K562 (cell line): ENCODE results near the gene CAST. TPM values are rescaled to one million over a fixed set of nuclear protein-coding genes. Genes with fewer than 3 reads are reported as not detected.

Experiments used
- ATAC-seq: fragments of 200-7000 bp; cut with Tn5 transposase; 3 replicates; pipeline ENCODE4 v1.9.1; 2020; ENCODE audit warnings: moderate library complexity
- BruUV-seq: library from RNA; stranded (reverse); fragments of 400-500 nt; replicated peaks from 2 replicates; lab custom pipeline; 2021; lab: Mats Ljungman, UMichigan
- CTCF ChIA-PET: fragments of 300-600 bp; formaldehyde crosslinking; extraction: SDS; loops from one replicate; lab custom pipeline; 2021; ENCODE audit warnings: low intra/inter-chr PET ratio; lab: Yijun Ruan, JAX
- POLR2A ChIA-PET: fragments of 300-600, 350-650 bp; sonication (Branson Sonifier 250); formaldehyde crosslinking; extraction: SDS; loops from one replicate; lab custom pipeline; 2021; ENCODE audit warnings: antibody characterized with exemption, inconsistent platforms; lab: Yijun Ruan, JAX
- DNase-seq, 4 experiments: peaks; one replicate each; pipeline versions ENCODE4 v3.0.0 to v3.0.0-alpha.2; 2011 to 2018; ENCODE audit warnings: low spot score in 3 of 4, mixed read lengths in 3 of 4; ENCODE audit errors: extremely low read depth in 1 of 4
- FAIRE-seq: peaks from 2 replicates; lab custom pipeline; 2011; peaks lifted over from hg19 to GRCh38; lab: Jason Lieb, UNC
- H2AFZ ChIP-seq: 2 replicates; pipeline ENCODE4 v1.6.0; 2011; ENCODE audit warnings: low read depth, low read length, control low read depth, inconsistent platforms
- H3K27ac ChIP-seq: fragments of 200-600 bp; 3 replicates; pipeline ENCODE4 v1.8.0; 2011; ENCODE audit warnings: low read depth, mild to moderate bottlenecking, control low read depth, inconsistent platforms, low read length, moderate library complexity, mixed read lengths; ENCODE audit errors: extremely low read depth
- H3K27me3 ChIP-seq, 2 experiments: fragments of 300-600 bp in 1 of 2; 2 replicates in 1 of 2; 3 replicates in 1 of 2; pipeline versions ENCODE4 v1.6.0 to v1.8.0; 2011; ENCODE audit warnings: inconsistent platforms in 2 of 2, low read length in 2 of 2, mild to moderate bottlenecking in 1 of 2, mixed read lengths in 1 of 2, moderate library complexity in 1 of 2; ENCODE audit not compliant: control insufficient read depth in 2 of 2, insufficient read depth in 2 of 2
- H3K36me3 ChIP-seq: fragments of 300-600 bp; 3 replicates; pipeline ENCODE4 v1.8.0; 2011; ENCODE audit warnings: mild to moderate bottlenecking, low read length, inconsistent platforms; ENCODE audit not compliant: control insufficient read depth, insufficient read depth
- H3K4me1 ChIP-seq, 2 experiments: fragments of 200-600 bp in 1 of 2; replicated peaks in 1 of 2; 2 replicates in 1 of 2; 3 replicates in 1 of 2; pipeline versions ENCODE4 v1.5.1 to v1.8.0; 2011; ENCODE audit warnings: inconsistent platforms in 2 of 2, low read length in 2 of 2, mild to moderate bottlenecking in 1 of 2, mixed read lengths in 1 of 2, moderate library complexity in 1 of 2; ENCODE audit not compliant: control insufficient read depth in 2 of 2, insufficient read depth in 2 of 2
- H3K4me2 ChIP-seq: 2 replicates; pipeline ENCODE4 v1.6.1; 2011; ENCODE audit warnings: low read length, control low read depth, inconsistent platforms, mixed read lengths; ENCODE audit not compliant: insufficient read depth
- H3K4me3 ChIP-seq: fragments of 200-600 bp; sonication (generic), shearing (Covaris generic); 2 replicates; pipeline ENCODE4 v1.5.1; 2016; ENCODE audit warnings: control low read depth, inconsistent platforms
- H3K79me2 ChIP-seq: fragments of 200-600 bp; 3 replicates; pipeline ENCODE4 v1.8.0; 2011; ENCODE audit warnings: low read length, inconsistent platforms; ENCODE audit not compliant: control insufficient read depth, insufficient read depth
- H3K9ac ChIP-seq, 2 experiments: 2 replicates each; pipeline versions ENCODE4 v1.6.0 to v1.6.1; 2011; ENCODE audit warnings: low read depth in 2 of 2, low read length in 2 of 2, control low read depth in 1 of 2, inconsistent platforms in 1 of 2, mild to moderate bottlenecking in 1 of 2, mixed read lengths in 1 of 2; ENCODE audit not compliant: insufficient read depth in 1 of 2
- H3K9me1 ChIP-seq: one replicate; pipeline ENCODE4 v1.6.0; 2011; ENCODE audit warnings: inconsistent platforms, mild to moderate bottlenecking, low read length, moderate library complexity; ENCODE audit not compliant: control insufficient read depth, insufficient read depth
- H3K9me3 ChIP-seq: replicated peaks from 2 replicates; pipeline ENCODE4 v1.5.1; 2011; ENCODE audit warnings: low read depth, low read length, inconsistent platforms; ENCODE audit not compliant: control insufficient read depth, insufficient read depth
- H4K20me1 ChIP-seq: replicated peaks from 2 replicates; pipeline ENCODE4 v1.6.1; 2011; ENCODE audit warnings: low read length, inconsistent platforms, mixed read lengths; ENCODE audit not compliant: control insufficient read depth, insufficient read depth
- ARID1B ChIP-seq: fragments of 450-650 bp; IDR thresholded peaks from 2 replicates; pipeline ENCODE4 v1.6.1; 2016; ENCODE audit warnings: antibody characterized with exemption, mild to moderate bottlenecking, inconsistent platforms
- EHMT2 ChIP-seq: fragments of 450-650 bp; IDR thresholded peaks from 2 replicates; pipeline ENCODE4 v1.6.1; 2018; ENCODE audit warnings: antibody characterized with exemption
- KLF10 ChIP-seq: fragments of 250-450 bp; sonication (Bioruptor Pico); IDR thresholded peaks from 2 replicates; pipeline ENCODE4 v1.6.1; 2021; ENCODE audit warnings: matching md5 sums
- KLF13 ChIP-seq: fragments of 450-650 bp; IDR thresholded peaks from 2 replicates; pipeline ENCODE4 v1.6.1; 2016; ENCODE audit warnings: missing genetic modification characterization, low read depth, mild to moderate bottlenecking, missing compliant biosample characterization, moderate library complexity, borderline replicate concordance
- NR3C1 ChIP-seq: sonication (generic); formaldehyde crosslinking; IDR thresholded peaks from 2 replicates; pipeline ENCODE4 v1.8.1; 2022; ENCODE audit warnings: missing genetic modification reagents
- POLR2H ChIP-seq: IDR thresholded peaks from 2 replicates; pipeline ENCODE4 v1.6.1; 2016; ENCODE audit warnings: missing genetic modification characterization, low read depth, mild to moderate bottlenecking, control low read depth, missing compliant biosample characterization, moderate library complexity
- SMARCA4 ChIP-seq: fragments of 450-650 bp; IDR thresholded peaks from 2 replicates; pipeline ENCODE4 v1.6.1; 2016
- WGBS: fragments of 100-300 bp; shearing (Covaris generic); methylation state at CpG from one replicate; pipeline ENCODE4 v1.1.6; 2016; ENCODE audit warnings: low coverage, mixed read lengths; ENCODE audit not compliant: insufficient coverage; ENCODE audit errors: missing lambda C conversion rate; 5-methylcytosine and 5-hydroxymethylcytosine counted together
- in situ Hi-C: fragments of 300-500 bp; cut with MboI; formaldehyde crosslinking; loops from 4 replicates; pipeline ENCODE4 v1.15.0; 2018; ENCODE audit warnings: inconsistent platforms, mixed read lengths
- intact Hi-C: fragments of 100-400 bp; cut with micrococcal nuclease; formaldehyde crosslinking; loops from 2 replicates; pipeline ENCODE4 v1.14.2; 2022
- polyA plus RNA-seq, 8 experiments: library from polyadenylated mRNA; depleted of rRNA in 4 of 8; stranded (reverse) in 5 of 8; unstranded in 3 of 8; fragments of >200 nt; fragmentation: Nextera tagmentation in 2 of 8; fragmentation: Illumina TruSeq in 1 of 8; extraction: Ambion mirVana in 2 of 8; extraction: Trizol in 1 of 8; gene quantifications; 2 replicates each; pipeline versions ENCODE4 v1.2.1 to v1.2.3, GENCODE V29; 2011 to 2014; ENCODE audit warnings: inconsistent platforms in 1 of 8, missing spikeins in 1 of 8
- total RNA-seq, 7 experiments: library from RNA; depleted of rRNA in 6 of 7; stranded (reverse); fragments of >200 nt in 6 of 7; fragmentation: Illumina TruSeq in 2 of 7; extraction: Trizol in 2 of 7; gene quantifications; 2 replicates each; pipeline versions ENCODE4 v1.2.1 to v1.2.3, GENCODE V29; 2011 to 2021; ENCODE audit warnings: low replicate concordance in 1 of 7
- TF ChIP-seq, protein P1 (sequence below), 2 experiments: IDR thresholded peaks in 1 of 2; conservative IDR thresholded peaks in 1 of 2; 2 replicates each; pipeline ENCODE4 v1.6.1; 2016; ENCODE audit warnings: low read depth in 2 of 2, mild to moderate bottlenecking in 1 of 2, missing compliant biosample characterization in 1 of 2, missing genetic modification characterization in 1 of 2, moderate library complexity in 1 of 2
- TF ChIP-seq, protein P2 (sequence below): fragments of 450-650 bp; formaldehyde crosslinking; conservative IDR thresholded peaks from 2 replicates; pipeline ENCODE4 v1.4.0; 2022; ENCODE audit warnings: mild to moderate bottlenecking, missing genetic modification characterization
- TF ChIP-seq, protein P3 (sequence below): IDR thresholded peaks from 2 replicates; pipeline ENCODE4 v1.6.1; 2012; ENCODE audit warnings: low read depth, low read length, improper control_type of control experiment, borderline replicate concordance
- TF ChIP-seq, protein P4 (sequence below): fragments of 450-650 bp; formaldehyde crosslinking; IDR thresholded peaks from 2 replicates; pipeline ENCODE4 v1.4.0; 2022; ENCODE audit warnings: missing genetic modification characterization

The CAST gene
- total and polyA plus RNA-seq, 9 of the 15 experiments (the other 6 are each of a cell fraction or from before 2014, with no cell fraction given) = 55.5 to 136 (median 86.1) TPM

DNA sequence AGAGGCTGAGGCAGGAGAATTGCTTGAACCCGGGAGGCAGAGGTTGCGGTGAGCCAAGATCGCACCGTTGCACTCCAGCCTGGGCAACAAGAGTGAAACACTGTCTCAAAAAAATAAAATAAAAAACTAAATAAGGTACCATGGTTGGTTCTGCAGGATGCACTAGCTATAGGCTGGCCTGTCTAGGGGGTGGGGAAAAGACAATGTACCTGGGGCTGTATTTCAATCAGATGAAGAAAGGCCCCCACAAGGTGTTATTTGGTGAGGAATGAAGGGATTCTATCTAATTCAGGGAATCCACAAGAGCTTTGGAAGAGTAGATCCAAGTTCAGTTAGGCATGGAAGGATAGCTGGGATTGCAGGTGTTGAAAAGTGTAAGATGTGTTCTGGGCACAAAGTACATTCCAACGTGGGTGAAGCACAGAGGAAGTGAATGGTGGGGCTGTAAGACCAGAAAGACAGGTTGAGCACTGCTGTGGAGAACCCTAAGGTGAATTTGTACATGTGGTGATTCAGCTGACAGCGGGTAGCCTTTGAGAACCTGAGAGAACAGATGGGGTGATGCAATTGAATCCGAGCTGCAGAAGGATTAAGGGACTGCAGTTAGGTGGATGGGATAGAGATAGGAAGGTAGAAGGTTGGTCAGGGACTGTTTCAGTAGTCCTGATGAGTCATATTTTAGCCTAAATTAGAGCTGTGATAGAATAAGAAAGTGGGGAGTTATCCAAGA lies 71.8 kb downstream of the CAST start (continued):
- TF ChIP-seq KLF10 (CRISPR knock-in tag) = no peak
- TF ChIP-seq, protein P1, sequence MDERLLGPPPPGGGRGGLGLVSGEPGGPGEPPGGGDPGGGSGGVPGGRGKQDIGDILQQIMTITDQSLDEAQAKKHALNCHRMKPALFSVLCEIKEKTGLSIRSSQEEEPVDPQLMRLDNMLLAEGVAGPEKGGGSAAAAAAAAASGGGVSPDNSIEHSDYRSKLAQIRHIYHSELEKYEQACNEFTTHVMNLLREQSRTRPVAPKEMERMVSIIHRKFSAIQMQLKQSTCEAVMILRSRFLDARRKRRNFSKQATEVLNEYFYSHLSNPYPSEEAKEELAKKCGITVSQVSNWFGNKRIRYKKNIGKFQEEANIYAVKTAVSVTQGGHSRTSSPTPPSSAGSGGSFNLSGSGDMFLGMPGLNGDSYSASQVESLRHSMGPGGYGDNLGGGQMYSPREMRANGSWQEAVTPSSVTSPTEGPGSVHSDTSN (CRISPR knock-in tag; IDR thresholded peaks at IDR 0.05; ENCODE audit: low read depth) = no peak
- TF ChIP-seq, protein P1 (tag; conservative IDR thresholded peaks at IDR 0.05; ENCODE audit: low read depth) = no peak

DNA sequence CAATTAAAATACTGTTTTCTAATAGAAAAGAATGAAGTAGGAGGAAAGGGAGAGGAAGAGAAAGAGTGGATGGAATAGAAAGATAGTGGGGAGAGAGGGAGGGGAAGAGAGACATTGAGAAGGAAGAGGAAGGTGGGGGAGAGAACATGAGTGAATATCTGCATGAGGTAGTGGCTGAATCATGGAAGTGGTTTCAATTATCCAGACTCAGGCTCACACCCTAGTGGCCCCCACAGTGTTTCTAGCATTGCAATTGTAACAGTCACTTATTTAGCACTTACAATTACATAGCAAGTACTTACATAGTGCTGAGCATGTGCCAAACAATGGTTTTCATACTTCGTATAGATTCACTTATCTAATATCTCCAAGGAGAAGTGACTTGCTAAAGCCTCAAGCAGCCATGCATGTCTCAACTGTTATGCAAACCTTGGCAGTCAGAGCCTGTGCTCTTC lies 72.7 kb downstream of the CAST start:
- in situ Hi-C loops (no loop called here), intact Hi-C loops (no loop called here)
- H4K20me1 ChIP-seq = no peaks in the 10 kb centered on the region
- no peak overlapping the region for H3K9ac ChIP-seq
- H3K4me3 ChIP-seq = no peak overlapping the region
- peak; percentile 46 for FAIRE-seq
- no peaks in the 10 kb centered on the region for H3K9me1 ChIP-seq
- no peak overlapping the region; the same call in 2 of the 3 replicates for H3K27ac ChIP-seq
- H3K4me1 ChIP-seq = peaks cover 3 to 19% of the 10 kb centered on the region in 2 experiments; a peak in 3 of 5 replicates
- H3K36me3 ChIP-seq = peaks cover 21% of the 10 kb centered on the region; the same call in 1 of the 3 replicates
- no peak overlapping the region; the same call in 1 of the 2 replicates for H3K4me2 ChIP-seq
- CTCF ChIA-PET = no interaction called here
- no peaks in the 10 kb centered on the region for H3K9me3 ChIP-seq
- no peak overlapping the region for H2AFZ ChIP-seq
- peak; percentile 78 for ATAC-seq
- peak in 2 of 4 experiments; percentile 34 to 36 for DNase-seq
- WGBS = 0% methylated on average over 1 of the region's 1 CpG
- no TSS peak for BruUV-seq
- no peaks in the 10 kb centered on the region for H3K27me3 ChIP-seq
- POLR2A ChIA-PET = interaction anchor here (0.7 kb wide), 1 partner anchor 32 kb away, joined by 3 read pairs; no protein-coding TSS in a partner anchor
- no peaks in the 10 kb centered on the region for H3K79me2 ChIP-seq
- TF ChIP-seq EHMT2 (peak; percentile 55; the same call in 1 of the 2 replicates), KLF13 (no peak), SMARCA4 (peak; percentile 9; the same call in 1 of the 2 replicates), NR3C1 (CRISPR knock-in tag) (no peak), ARID1B (peak; percentile 30), POLR2H (tag) (no peak)
- TF ChIP-seq, protein P2, sequence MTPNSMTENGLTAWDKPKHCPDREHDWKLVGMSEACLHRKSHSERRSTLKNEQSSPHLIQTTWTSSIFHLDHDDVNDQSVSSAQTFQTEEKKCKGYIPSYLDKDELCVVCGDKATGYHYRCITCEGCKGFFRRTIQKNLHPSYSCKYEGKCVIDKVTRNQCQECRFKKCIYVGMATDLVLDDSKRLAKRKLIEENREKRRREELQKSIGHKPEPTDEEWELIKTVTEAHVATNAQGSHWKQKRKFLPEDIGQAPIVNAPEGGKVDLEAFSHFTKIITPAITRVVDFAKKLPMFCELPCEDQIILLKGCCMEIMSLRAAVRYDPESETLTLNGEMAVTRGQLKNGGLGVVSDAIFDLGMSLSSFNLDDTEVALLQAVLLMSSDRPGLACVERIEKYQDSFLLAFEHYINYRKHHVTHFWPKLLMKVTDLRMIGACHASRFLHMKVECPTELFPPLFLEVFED (CRISPR knock-in tag) = 0 out of 2 replicates have a peak, but pooled peaks have one; percentile 31
- TF ChIP-seq, protein P3, sequence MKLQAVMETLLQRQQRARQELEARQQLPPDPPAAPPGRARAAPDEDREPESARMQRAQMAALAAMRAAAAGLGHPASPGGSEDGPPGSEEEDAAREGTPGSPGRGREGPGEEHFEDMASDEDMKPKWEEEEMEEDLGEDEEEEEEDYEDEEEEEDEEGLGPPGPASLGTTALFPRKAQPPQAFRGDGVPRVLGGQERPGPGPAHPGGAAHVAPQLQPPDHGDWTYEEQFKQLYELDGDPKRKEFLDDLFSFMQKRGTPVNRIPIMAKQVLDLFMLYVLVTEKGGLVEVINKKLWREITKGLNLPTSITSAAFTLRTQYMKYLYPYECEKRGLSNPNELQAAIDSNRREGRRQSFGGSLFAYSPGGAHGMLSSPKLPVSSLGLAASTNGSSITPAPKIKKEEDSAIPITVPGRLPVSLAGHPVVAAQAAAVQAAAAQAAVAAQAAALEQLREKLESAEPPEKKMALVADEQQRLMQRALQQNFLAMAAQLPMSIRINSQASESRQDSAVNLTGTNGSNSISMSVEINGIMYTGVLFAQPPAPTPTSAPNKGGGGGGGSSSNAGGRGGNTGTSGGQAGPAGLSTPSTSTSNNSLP = 0 out of 2 replicates have a peak, but pooled peaks have one; percentile 11
- TF ChIP-seq, protein P4, sequence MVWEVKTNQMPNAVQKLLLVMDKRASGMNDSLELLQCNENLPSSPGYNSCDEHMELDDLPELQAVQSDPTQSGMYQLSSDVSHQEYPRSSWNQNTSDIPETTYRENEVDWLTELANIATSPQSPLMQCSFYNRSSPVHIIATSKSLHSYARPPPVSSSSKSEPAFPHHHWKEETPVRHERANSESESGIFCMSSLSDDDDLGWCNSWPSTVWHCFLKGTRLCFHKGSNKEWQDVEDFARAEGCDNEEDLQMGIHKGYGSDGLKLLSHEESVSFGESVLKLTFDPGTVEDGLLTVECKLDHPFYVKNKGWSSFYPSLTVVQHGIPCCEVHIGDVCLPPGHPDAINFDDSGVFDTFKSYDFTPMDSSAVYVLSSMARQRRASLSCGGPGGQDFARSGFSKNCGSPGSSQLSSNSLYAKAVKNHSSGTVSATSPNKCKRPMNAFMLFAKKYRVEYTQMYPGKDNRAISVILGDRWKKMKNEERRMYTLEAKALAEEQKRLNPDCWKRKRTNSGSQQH (CRISPR knock-in tag) = peak; percentile 71; the same call in 1 of the 2 replicates
